Measurements from ENCODE around the gene C9orf50.

Gene C9orf50

GRCh38 chr9:129580211-129580915 is 40.5 kb downstream of the C9orf50 start:
- TF ChIP-seq CTCF (conservative IDR thresholded peaks at IDR 0.05; ENCODE audit: low read depth, low read length): no peak
- no peak for DNase-seq (ENCODE audit: low read depth)
- H3K4me3 ChIP-seq (ENCODE audit: low read length): no peak overlapping the region

- DNase-seq (ENCODE audit: low read depth): no peak
- no peak for TF ChIP-seq CTCF (conservative IDR thresholded peaks at IDR 0.05; ENCODE audit: low read depth, low read length)
- H3K4me3 ChIP-seq (ENCODE audit: low read length): no peak overlapping the region
Measured at GRCh38 chr9:129579294-129579693, 41.6 kb downstream of the C9orf50 start.

GRCh38 chr9:129576546-129577543 is 44.1 kb downstream of the C9orf50 start:
- no peak for DNase-seq (ENCODE audit: low read depth)
- no peak for TF ChIP-seq CTCF (conservative IDR thresholded peaks at IDR 0.05; ENCODE audit: low read depth, low read length)
- no peak overlapping the region for H3K4me3 ChIP-seq (ENCODE audit: low read length)

GRCh38 chr9:129575818-129576217 is 45.1 kb downstream of the C9orf50 start:
- no peak for TF ChIP-seq CTCF (conservative IDR thresholded peaks at IDR 0.05; ENCODE audit: low read depth, low read length)
- no peak overlapping the region for H3K4me3 ChIP-seq (ENCODE audit: low read length)
- no peak for DNase-seq (ENCODE audit: low read depth)

- DNase-seq (ENCODE audit: low read depth): no peak
- no peak overlapping the region for H3K4me3 ChIP-seq (ENCODE audit: low read length)
Measured at GRCh38 chr9:129574911-129575585, 45.9 kb downstream of the C9orf50 start.

GRCh38 chr9:129573977-129574376 is 46.9 kb downstream of the C9orf50 start:
- DNase-seq (ENCODE audit: low read depth): no peak
- H3K4me3 ChIP-seq (ENCODE audit: low read length): no peak overlapping the region
- TF ChIP-seq CTCF (conservative IDR thresholded peaks at IDR 0.05; ENCODE audit: low read depth, low read length): no peak

More at GRCh38 chr9:129574911-129575585, 45.9 kb downstream of the C9orf50 start:
- no peak for TF ChIP-seq CTCF (conservative IDR thresholded peaks at IDR 0.05; ENCODE audit: low read depth, low read length)
